HL-60 (cell line): Measurements from ENCODE around the gene SYCE3.

ENCODE experiments used
- DNase-seq, 2 experiments: peaks; one replicate each; pipeline ENCODE4 v3.0.0-alpha.2; 2010 to 2020; ENCODE audit warnings: low read depth in 1 of 2, low spot score in 1 of 2
- H3K27ac ChIP-seq: fragments of 250-450 bp; sonication (Bioruptor Pico); replicated peaks from 2 replicates; pipeline ENCODE4 v1.5.1; 2020; ENCODE audit warnings: mild to moderate bottlenecking, moderate library complexity
- H3K27me3 ChIP-seq: fragments of 250-450 bp; sonication (Bioruptor Pico); 2 replicates; pipeline ENCODE4 v1.5.1; 2021; ENCODE audit warnings: mild to moderate bottlenecking, moderate library complexity; ENCODE audit not compliant: insufficient read depth, poor library complexity, severe bottlenecking
- H3K4me3 ChIP-seq: replicated peaks from 2 replicates; pipeline ENCODE4 v1.5.1; 2011; ENCODE audit warnings: mild to moderate bottlenecking, control low read depth, low read length; ENCODE audit not compliant: insufficient read depth
- CTCF ChIP-seq: IDR thresholded peaks from one replicate; pipeline ENCODE4 v1.5.1; 2011; ENCODE audit warnings: low read length, control low read depth, inconsistent platforms; ENCODE audit not compliant: insufficient read depth
- GABPA ChIP-seq: IDR thresholded peaks from 2 replicates; pipeline ENCODE4 v1.6.1; 2012; ENCODE audit warnings: low read depth
- POLR2AphosphoS5 ChIP-seq: IDR thresholded peaks from 2 replicates; pipeline ENCODE4 v1.6.1; 2012; ENCODE audit warnings: low read depth
- REST ChIP-seq: IDR thresholded peaks from 2 replicates; pipeline ENCODE4 v1.6.1; 2012; ENCODE audit warnings: low read depth; ENCODE audit not compliant: insufficient replicate concordance
- SPI1 ChIP-seq: IDR thresholded peaks from 2 replicates; pipeline ENCODE4 v1.6.1; 2012; ENCODE audit warnings: low read depth, mild to moderate bottlenecking, borderline replicate concordance

The SYCE3 gene

GRCh38 chr22:50553310-50553709 lies 9.4 kb downstream of the SYCE3 start:
- Histone ChIP-seq H3K27ac (no peak overlapping the region), H3K27me3 (no peaks in the 10 kb centered on the region), H3K4me3 (no peak overlapping the region)
- no peak for DNase-seq
- no peak for TF ChIP-seq POLR2AphosphoS5

- H3K4me3 ChIP-seq, result no peak overlapping the region
- no peak overlapping the region for H3K27ac ChIP-seq
- no peaks in the 10 kb centered on the region for H3K27me3 ChIP-seq
- no peak for TF ChIP-seq SPI1
- TF ChIP-seq REST, result no peak
- no peak for TF ChIP-seq POLR2AphosphoS5
- TF ChIP-seq CTCF, result no peak
- no peak for TF ChIP-seq GABPA
- DNase-seq, result no peak
Observed at GRCh38 chr22:50551160-50551752, 11.5 kb downstream of the SYCE3 start.

- DNase-seq, result no peak
- Histone ChIP-seq H3K4me3 (no peak overlapping the region), H3K27ac (no peak overlapping the region), H3K27me3 (no peaks in the 10 kb centered on the region)
- TF ChIP-seq SPI1, result no peak
Observed at GRCh38 chr22:50550395-50550794, 12.3 kb downstream of the SYCE3 start.

GRCh38 chr22:50548921-50549790 lies 13.6 kb downstream of the SYCE3 start:
- DNase-seq, result no peak
- TF ChIP-seq CTCF, result no peak
- TF ChIP-seq GABPA, result no peak
- no peak for TF ChIP-seq SPI1
- no peak for TF ChIP-seq POLR2AphosphoS5
- TF ChIP-seq REST, result no peak
- Histone ChIP-seq H3K4me3 (no peak overlapping the region), H3K27me3 (no peaks in the 10 kb centered on the region), H3K27ac (no peak overlapping the region)
